AG10803 (cell line): ENCODE measurements around the gene C5orf47.

ENCODE experiments used
- DNase-seq: peaks from one replicate; pipeline ENCODE4 v3.0.0; 2010; ENCODE audit warnings: low read depth
- H3K4me3 ChIP-seq: 2 replicates; pipeline ENCODE4 v1.5.1; 2011; ENCODE audit warnings: mild to moderate bottlenecking, low read length, control low read depth
- CTCF ChIP-seq: conservative IDR thresholded peaks from 2 replicates; pipeline ENCODE4 v1.5.1; 2011; ENCODE audit warnings: mild to moderate bottlenecking, low read length, control low read depth, inconsistent platforms

The C5orf47 gene

GRCh38 chr5:174030286-174030685, 41.3 kb downstream of the C5orf47 start:
- DNase-seq: no peak
- TF ChIP-seq CTCF: no peak
- no peak overlapping the region for H3K4me3 ChIP-seq

GRCh38 chr5:174044466-174045254, 55.7 kb downstream of the C5orf47 start:
- H3K4me3 ChIP-seq: no peak overlapping the region
- no peak for DNase-seq
- no peak for TF ChIP-seq CTCF

GRCh38 chr5:174045470-174046025, 56.6 kb downstream of the C5orf47 start, which contains the start of gene NSG2:
Gene NSG2 (plus strand): TSS chr5:174045706. CDS start chr5:174046756, 1,050 bp downstream.
- DNase-seq: peak; percentile 72
- peak; percentile 49 for TF ChIP-seq CTCF
- no peak within 1 kb of the TSS for H3K4me3 ChIP-seq

GRCh38 chr5:174046558-174046957, 57.6 kb downstream of the C5orf47 start:
- TF ChIP-seq CTCF: no peak
- no peak for DNase-seq
- no peak overlapping the region for H3K4me3 ChIP-seq

GRCh38 chr5:174047472-174048099, 58.6 kb downstream of the C5orf47 start:
- no peak for DNase-seq
- no peak for TF ChIP-seq CTCF

GRCh38 chr5:174052636-174053035, 63.7 kb downstream of the C5orf47 start:
- DNase-seq: no peak
- no peak overlapping the region for H3K4me3 ChIP-seq
- no peak for TF ChIP-seq CTCF

More at GRCh38 chr5:174047472-174048099, 58.6 kb downstream of the C5orf47 start:
- no peak overlapping the region for H3K4me3 ChIP-seq
